ENCODE data around the gene SYNDIG1.

SYNDIG1 gene

DNA sequence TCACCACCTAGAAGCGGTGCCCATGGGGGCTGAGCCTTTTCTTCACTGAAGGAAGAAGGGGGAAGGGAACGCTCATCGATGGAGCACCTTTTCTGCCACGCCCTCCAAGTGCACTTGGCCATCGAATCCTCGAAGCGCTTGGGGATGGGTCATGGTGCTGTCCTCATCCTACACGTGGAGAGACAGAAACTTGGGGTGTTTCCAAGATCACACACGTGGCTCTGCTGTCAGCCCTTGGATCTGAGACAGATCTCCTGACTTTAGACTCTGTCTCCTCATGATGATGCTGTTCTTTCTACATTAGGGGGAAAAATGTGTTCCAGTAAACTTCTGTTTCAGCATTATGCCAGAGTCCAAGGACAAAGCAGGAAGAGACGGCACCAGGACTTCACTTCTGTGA, 78.5 kb downstream of the SYNDIG1 start:
- H3K4me3 ChIP-seq (ENCODE audit: low read length) = no peak overlapping the region
- DNase-seq (ENCODE audit: low read depth) = no peak
- TF ChIP-seq, protein P1, sequence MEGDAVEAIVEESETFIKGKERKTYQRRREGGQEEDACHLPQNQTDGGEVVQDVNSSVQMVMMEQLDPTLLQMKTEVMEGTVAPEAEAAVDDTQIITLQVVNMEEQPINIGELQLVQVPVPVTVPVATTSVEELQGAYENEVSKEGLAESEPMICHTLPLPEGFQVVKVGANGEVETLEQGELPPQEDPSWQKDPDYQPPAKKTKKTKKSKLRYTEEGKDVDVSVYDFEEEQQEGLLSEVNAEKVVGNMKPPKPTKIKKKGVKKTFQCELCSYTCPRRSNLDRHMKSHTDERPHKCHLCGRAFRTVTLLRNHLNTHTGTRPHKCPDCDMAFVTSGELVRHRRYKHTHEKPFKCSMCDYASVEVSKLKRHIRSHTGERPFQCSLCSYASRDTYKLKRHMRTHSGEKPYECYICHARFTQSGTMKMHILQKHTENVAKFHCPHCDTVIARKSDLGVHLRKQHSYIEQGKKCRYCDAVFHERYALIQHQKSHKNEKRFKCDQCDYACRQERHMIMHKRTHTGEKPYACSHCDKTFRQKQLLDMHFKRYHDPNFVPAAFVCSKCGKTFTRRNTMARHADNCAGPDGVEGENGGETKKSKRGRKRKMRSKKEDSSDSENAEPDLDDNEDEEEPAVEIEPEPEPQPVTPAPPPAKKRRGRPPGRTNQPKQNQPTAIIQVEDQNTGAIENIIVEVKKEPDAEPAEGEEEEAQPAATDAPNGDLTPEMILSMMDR (IDR thresholded peaks at IDR 0.05; ENCODE audit: insufficient read depth, low read depth, low read length, missing control alignments) = no peak

DNA sequence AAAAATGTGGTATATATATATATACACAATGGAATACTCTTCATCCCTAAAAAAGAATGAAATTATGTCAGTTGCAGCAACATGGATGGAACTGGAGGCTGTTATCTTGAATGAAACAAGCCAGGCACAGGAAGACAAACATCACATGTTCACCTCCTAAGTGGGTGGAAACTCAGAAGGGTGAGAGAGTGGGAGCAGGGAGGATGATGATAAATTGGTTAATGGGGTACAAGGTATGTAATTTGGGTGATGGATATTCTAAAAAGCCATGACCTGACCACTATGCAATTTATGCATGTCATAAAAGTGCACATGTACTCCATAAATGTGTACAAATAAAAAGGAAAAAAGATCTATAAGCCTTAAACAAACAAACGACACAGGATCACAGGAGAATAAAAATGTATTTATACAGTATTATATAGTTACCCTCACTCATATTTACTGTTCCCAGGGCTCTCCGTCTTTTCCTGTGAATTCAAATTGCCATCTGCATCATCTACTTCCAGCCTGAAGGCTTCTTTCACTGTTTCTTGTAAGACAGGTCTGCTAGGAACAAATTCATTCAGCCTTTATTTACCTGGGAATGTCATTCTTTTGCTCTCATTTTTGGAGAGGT, 89.8 kb downstream of the SYNDIG1 start:
- TF ChIP-seq, protein P1 (IDR thresholded peaks at IDR 0.05; ENCODE audit: insufficient read depth, low read depth, low read length, missing control alignments) = no peak
- DNase-seq (ENCODE audit: low read depth) = no peak
- no peak overlapping the region for H3K4me3 ChIP-seq (ENCODE audit: low read length)

DNA sequence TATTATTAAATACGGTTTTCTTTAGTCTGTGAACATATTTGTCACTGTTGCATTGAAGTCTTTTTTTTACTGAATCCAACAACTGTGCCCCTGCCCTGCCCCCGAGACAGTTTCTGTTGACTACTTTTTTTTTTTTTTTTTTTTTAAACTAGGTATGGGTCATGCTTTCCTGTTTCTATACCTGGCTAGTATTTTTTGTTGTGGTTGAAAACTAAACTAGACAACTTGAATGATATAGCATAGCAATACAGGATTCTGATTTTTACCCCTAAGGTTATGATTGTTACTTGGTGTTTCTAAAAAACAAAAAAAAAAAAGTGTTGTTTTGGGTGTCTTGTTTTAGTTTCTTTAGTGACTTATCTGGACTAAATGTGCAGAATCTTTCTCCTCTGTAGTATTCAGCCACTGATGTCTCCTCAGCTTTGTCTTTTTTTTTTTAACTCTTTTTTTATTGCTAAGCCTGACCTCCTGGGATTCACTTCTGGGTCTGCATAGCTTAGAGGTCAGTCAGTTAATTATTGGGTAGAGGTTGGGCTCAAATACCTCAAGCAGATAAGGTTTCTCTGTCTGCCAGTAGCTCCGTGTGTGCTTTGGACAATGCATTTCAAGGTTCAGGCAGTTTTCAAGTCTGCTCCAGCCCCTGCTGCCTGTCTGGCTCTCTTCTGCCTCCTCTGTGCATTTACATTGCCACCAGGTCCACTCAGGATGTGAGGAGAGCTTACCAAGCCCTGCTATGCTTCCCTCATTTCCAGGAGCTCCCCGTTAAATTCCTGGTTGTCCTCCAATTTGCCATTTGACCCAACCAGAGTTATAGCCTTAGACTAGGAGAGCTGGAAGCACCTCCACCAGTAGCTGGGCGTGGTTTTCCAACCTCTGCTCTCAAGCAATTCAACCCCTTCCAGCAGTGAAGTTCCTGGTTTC, 91.4 kb downstream of the SYNDIG1 start:
- no peak overlapping the region for H3K4me3 ChIP-seq (ENCODE audit: low read length)
- DNase-seq (ENCODE audit: low read depth) = no peak
- TF ChIP-seq, protein P1 (IDR thresholded peaks at IDR 0.05; ENCODE audit: insufficient read depth, low read depth, low read length, missing control alignments) = no peak

DNA sequence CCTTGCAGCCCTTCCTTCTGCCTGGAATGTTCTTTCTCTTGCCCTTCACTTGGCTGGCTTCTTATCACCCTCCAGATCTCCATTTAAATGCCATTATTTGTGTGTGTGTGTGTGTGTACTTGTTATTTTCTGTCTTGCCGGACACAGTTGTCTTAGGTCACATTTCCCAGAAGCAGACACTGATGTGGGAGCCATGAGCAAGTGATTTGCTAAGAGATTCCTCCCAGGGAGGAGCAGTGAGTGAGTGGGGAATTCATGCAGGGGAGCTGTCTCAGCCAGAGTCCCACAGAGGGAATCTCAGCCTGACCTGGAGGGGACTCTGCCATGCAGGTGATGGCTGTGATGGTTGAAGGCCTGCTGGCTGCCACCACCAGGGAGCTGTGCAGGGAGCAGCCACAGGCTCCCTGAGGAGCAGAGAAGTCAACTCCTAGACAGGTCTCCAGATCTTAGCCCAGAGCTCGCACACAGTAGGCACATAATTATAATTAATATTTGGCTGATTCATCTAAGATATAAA, 96.5 kb downstream of the SYNDIG1 start:
- no peak overlapping the region for H3K4me3 ChIP-seq (ENCODE audit: low read length)
- no peak for DNase-seq (ENCODE audit: low read depth)
- TF ChIP-seq, protein P1 (IDR thresholded peaks at IDR 0.05; ENCODE audit: insufficient read depth, low read depth, low read length, missing control alignments) = no peak

DNA sequence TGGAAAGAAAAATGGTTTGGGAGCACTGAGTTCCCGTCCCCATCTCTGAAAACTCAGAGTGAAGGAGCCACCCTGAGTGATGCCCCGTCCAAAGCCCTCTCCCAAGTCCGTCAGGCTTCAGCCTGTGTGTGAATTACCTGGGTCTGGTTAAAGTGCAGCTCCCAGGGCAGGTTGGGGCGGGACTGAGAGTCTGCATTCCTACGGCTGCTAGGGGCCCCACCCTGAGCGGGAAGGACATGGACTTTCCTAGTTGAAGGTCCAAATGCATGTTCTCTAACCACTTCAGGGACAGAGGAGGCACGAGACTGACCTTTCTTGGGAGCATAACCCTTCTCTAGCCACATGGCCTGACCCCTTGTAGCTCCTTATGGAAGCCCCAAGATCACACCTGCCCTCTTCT, 97.2 kb downstream of the SYNDIG1 start:
- TF ChIP-seq, protein P1 (IDR thresholded peaks at IDR 0.05; ENCODE audit: insufficient read depth, low read depth, low read length, missing control alignments) = no peak
- H3K4me3 ChIP-seq (ENCODE audit: low read length) = no peak overlapping the region
- no peak for DNase-seq (ENCODE audit: low read depth)

DNA sequence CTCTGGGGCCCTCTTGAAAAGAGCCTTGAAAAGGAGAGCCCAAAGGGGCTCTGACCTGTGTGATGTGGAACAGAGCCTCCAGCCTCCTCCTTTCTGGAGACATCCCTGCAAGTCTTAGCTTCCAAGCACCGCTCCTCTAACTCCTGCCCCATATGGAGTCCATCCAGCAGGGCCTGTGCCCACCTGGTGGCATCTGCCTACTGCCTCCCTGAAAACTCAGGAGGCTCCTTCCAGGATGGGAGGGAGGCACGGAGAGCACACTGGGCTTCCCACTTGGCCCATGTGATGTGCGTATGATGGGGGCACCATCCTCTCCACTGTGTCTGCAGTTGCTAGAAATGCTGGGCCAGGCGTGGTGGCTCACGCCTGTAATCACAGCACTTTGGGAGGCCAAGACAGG, 98.1 kb downstream of the SYNDIG1 start:
- TF ChIP-seq, protein P1 (IDR thresholded peaks at IDR 0.05; ENCODE audit: insufficient read depth, low read depth, low read length, missing control alignments) = no peak
- no peak overlapping the region for H3K4me3 ChIP-seq (ENCODE audit: low read length)
- no peak for DNase-seq (ENCODE audit: low read depth)

Data from epithelial cell of esophagus (primary cell).